Colon (tissue), 2 donors: Measurements from ENCODE around the gene CADPS.
A peak's percentile ranks its signal among the peaks of the same experiment; 100 is the strongest.

Experiments used
- FAIRE-seq: peaks from 2 replicates; lab custom pipeline; 2012; peaks lifted over from hg19 to GRCh38; lab: Jason Lieb, UNC
- donor health status: control.
- donor health status: control.

CADPS gene

DNA sequence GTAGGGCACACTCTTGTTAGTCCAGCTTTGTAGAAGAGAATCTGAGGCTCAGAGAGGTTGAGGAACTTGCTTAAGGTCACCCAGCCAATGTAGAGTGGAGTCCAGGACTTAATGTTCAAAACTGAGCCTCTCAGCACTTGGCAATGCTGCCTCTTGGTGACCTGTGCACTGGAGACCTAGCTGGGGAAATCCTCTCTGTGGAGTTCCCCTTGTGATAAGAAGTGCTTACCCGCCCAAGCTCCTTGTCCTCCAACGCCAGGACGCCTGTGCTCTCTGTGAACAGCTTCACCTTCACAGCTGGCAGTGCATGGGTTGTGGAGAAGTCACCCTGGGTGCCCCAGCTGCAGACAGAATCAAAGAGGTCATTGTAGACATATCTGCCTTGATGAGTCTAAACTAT lies 282.8 kb downstream of the CADPS start:
- no peak for FAIRE-seq

- FAIRE-seq = no peak
These were observed 286.1 kb downstream of the CADPS start for GRCh38 chr3:62589078-62589477.

DNA sequence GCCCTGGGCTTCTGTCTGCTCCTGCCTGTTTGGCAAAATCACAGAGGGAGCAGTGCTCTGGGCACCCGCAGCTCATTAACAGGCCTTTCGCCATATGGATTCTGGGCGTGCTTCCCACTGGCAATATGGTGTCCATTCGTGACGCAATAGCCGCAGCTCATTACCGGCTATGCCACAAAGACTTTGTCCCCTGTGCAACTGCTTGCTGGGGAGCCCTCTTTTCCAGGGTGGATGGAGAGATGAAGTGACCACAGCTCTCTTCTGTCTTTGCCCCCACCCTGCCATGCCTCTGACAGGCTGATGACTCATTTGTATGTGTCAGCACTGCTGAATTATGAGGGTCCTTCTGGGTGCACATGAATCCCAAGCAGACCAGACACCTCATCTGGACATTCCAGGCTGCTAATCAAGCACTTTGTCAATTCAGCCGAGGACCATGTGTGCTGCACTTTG lies 287.6 kb downstream of the CADPS start:
- no peak for FAIRE-seq

DNA sequence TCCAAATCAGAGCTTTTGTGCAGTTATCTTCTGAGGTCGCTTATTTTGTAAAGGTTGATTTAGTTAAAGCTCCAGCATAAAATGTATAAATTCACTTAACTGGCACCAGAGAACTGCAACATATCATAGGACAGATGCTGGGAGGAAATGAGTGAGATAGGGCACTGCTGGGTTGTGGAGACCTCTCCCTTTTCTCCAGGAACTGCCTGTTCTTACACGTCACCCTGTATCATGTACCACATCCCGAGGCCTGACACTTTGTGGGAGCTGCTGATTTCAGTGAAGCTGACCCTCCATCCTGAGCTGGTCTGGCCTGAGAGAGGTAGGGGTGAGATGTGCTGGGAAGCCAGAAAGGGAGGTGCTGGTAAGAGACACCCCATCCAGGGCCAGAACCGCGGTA lies 288.0 kb downstream of the CADPS start:
- FAIRE-seq = no peak

DNA sequence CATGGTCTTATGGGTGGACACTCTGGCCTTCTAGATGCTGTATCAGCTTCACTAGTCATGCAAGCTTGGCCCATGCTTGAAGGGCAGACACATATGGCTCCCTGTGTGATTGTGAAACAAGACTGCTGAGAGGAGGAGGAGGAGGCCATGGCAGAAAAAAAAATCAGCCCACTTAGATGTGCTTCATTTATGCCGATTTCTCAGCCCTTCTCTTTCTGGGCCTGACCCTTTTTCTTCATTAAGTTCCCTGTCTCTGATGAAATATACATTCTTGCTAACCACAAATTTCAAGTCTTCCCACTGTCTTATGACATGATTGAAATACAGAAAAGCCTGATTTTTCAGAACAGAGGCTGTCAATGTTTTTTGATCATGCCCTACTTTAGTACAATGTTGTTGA lies 288.9 kb downstream of the CADPS start:
- no peak for FAIRE-seq

DNA sequence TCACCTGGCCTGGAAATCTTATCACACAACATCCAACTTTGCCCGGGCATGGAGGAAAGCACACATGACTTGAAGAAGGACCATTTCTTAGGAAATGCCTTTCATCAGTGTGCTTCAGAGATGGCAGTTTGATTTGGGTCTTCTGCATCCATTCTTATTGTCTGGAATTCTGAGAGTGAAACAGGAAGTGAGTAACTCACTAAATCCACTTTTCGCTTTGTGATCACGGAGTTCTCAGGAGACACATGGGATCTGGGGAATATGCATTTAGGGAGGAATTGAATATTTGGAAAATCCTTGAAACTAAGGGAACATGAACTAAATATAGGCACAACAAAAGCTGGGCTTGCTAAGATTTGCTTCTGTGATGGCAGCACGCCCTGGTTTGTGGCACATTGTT lies 289.4 kb downstream of the CADPS start:
- FAIRE-seq = no peak

DNA sequence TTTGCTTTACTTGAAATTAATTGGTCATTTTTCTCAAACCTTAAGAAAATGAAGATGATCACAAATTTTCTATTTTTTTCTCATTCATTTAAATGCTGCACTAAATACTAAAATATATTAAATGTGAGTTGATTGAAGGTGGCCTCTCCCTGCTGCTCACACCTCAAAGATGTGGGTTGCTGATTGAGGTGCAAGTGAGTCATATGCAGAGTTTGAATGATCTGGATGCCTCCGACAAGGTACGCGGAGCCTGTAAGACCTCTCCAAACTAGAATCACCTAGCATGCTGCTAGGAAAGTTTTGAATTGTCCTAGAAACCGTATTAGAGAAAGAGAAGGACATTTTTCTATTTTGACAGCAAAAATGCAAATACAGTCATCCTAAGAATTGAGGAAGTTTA lies 290.6 kb downstream of the CADPS start:
- no peak for FAIRE-seq

DNA sequence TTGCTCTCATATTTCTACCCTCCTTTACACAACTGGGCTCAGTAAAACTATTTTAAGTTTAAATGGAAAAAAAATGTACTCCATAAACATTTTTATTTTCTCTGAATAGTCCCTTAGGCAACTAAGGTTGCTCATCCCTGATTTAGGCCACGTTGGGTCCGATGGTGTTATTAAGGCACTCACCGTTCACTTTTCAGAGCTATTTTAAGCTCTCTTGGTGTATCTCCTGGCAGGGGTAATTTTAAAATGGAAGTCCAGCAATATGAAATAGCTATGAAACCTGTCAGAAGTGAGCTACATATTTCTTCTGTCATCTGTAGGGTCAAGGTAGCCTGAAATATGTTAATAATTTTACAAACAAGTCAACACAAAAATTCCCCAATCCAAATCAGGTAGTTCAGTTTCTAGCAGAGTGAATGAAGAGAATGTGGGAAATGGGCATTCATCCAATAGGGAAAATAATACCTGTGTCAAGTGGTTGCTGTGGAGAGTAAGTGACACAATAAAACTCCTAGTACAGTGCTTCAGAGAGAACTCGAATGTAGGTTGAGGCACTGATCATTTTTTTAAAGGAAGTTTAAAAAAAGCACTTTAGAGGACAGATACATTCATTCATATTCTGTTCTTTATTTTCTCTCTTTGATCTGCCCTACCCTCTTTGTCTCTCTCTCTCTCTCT lies 292.6 kb downstream of the CADPS start:
- no peak for FAIRE-seq

- peak; percentile 66 for FAIRE-seq
These were observed 294.7 kb downstream of the CADPS start for GRCh38 chr3:62580485-62580884.

DNA sequence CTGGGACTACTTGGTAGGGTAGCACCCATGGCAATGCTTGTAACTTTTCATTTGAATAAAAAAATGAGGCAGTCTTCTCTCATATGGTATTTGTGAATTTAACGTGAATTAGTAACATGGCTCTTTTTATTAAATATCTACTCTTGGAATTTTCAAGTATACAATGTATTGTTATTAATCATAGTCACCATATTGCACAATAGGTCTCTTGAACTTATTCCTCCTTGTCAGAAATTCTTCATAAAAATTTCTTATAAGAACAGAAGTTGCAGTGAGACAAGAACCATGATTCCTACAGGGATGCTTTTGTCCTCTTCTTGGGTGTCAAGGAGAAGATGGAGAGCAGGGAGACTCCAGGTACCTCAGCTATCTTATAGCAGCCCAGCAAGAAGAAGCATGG lies 298.1 kb downstream of the CADPS start:
- FAIRE-seq = no peak

DNA sequence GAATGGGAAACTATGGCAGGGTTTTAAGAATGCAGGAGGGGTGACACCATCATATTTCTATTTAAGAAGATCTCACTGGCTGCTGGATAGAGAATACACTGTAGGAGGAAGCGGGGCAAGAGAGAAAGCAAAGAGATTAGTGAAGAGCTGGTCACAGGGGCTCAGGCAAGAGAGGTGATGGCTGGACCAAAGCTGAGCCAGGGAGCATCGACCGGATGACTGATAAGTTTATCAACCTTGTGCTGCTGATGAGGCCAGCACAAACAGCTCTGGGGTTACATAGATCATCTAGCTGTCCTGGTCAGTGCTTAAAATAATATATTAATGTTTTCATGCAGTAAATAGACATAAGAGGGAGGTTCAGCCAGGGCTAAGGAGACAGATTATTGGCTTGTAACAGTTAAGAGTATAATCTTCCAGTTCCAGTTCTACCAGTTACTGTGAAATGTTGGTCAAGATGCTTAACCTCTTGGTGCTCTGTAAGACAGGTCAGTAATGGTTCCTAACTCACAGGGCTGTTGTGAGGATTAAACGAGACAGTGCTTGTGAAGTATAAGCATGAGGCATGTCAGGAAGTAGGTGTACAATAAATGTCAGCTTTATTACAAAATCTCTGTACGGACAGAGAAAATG lies 300.8 kb downstream of the CADPS start:
- FAIRE-seq = no peak

- no peak for FAIRE-seq
These were observed 303.3 kb downstream of the CADPS start for GRCh38 chr3:62571916-62572315.

DNA sequence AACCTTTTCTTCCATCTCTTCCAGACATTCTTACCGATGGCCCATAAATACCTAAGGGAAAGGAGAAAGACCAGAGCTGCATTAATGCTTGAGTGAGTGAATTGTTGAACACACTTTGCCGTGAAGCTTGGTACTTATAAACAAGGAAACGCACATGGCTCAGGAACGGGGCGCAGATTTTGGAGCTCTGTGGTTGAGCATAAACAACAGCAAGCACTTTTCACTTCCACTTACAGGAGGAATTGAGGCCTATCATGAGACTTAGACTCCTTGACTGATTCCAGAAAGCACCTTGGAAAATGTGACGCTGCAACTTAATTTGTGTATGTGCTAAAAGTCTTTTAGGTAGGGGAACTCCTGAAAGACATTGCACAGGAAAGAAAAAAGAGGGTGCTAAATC lies 304.3 kb downstream of the CADPS start:
- FAIRE-seq = no peak

- FAIRE-seq = no peak
These were observed 305.6 kb downstream of the CADPS start for GRCh38 chr3:62569609-62570008.

- FAIRE-seq = no peak
These were observed 307.9 kb downstream of the CADPS start for GRCh38 chr3:62567097-62568021.

- FAIRE-seq = no peak
These were observed 309.1 kb downstream of the CADPS start for GRCh38 chr3:62566022-62566557.

GRCh38 chr3:62562596-62562995 lies 312.6 kb downstream of the CADPS start:
- no peak for FAIRE-seq

GRCh38 chr3:62562017-62562416 lies 313.2 kb downstream of the CADPS start:
- FAIRE-seq = no peak

- no peak for FAIRE-seq
These were observed 315.3 kb downstream of the CADPS start for GRCh38 chr3:62559831-62560445.

DNA sequence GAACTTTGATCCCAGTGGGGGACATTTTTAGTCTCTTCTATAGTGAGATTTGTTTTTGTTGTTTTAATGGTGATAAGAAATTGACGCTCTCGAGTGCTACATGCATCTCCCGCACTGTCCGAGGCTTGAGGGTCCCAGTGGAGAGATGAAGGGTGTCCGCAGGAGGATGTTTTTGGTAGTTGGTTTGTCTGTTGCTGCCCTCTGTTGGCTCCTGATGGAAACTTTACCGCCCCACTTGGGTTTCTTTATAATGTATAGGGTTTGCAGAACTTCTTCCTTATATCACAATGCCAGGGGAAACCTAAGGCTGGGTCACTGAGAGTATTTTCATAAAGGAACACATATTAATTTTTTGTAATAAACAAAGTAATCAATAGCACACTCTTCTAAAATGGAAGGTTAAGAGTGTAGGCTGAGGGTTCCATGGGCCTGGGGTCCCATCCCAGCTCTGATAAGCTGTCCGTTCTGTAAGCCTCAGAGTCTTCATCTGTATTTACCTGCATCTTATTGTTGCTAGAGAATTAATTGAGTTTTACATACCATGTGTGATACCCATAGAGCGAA lies 316.6 kb downstream of the CADPS start:
- no peak for FAIRE-seq

- no peak for FAIRE-seq
These were observed 317.2 kb downstream of the CADPS start for GRCh38 chr3:62557983-62558382.

- FAIRE-seq = no peak
These were observed 317.8 kb downstream of the CADPS start for GRCh38 chr3:62557450-62557849.
